ENCODE data around the gene HAGH. TPM values are rescaled to one million over a fixed set of nuclear protein-coding genes. Genes with fewer than 3 reads are reported as not detected.

The HAGH gene
- total RNA-seq, 1 experiment from 2014 or later = 48.1 TPM

DNA sequence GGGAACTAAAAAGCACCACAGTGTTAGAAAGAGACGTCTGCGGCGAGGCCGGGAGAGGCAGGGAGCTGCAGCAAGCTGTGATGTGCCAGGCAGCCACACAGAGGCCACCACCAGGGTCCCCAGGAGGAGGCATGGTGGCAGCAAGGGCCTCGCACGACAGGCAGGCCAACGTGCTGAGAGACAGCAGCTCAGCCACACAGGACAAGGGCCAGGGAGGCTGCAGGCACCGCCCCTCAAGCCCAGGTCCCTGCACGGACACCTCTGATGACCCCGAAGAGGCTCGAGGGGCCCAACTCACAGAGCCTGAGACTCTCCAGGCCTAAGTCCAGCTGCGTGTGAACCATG, 5.7 kb downstream of the HAGH start:
- Histone ChIP-seq H3K36me3 (ENCODE audit: control insufficient read depth, insufficient read depth, low read length) (peaks cover 1% of the 10 kb centered on the region; the same call in 1 of the 2 replicates), H3K4me1 (no peaks in the 10 kb centered on the region), H3K9me3 (no peaks in the 10 kb centered on the region), H3K4me3 (ENCODE audit: low read depth, low read length) (no peak overlapping the region), H3K27me3 (replicated peaks; ENCODE audit: control insufficient read depth, insufficient read depth, low read length) (no peaks in the 10 kb centered on the region)
- no peaks in the 10 kb centered on the region for H3K27me3 Mint-ChIP-seq (ENCODE audit: insufficient read depth, unreplicated experiment)
- H3K36me3 Mint-ChIP-seq (ENCODE audit: insufficient read depth, unreplicated experiment) = peaks cover 12% of the 10 kb centered on the region
- ChIA-PET CTCF (no interaction called here), POLR2A (no interaction called here)
- intact Hi-C loops (cut with micrococcal nuclease; ENCODE audit: unreplicated experiment) = loop anchor here (5.0 kb wide), 1 partner anchor 39 kb away; the partner anchor contains the start of genes NUBP2 and SPSB3
- no peaks in the 10 kb centered on the region for H3K9me3 Mint-ChIP-seq (ENCODE audit: unreplicated experiment)
- TF ChIP-seq, protein P1, sequence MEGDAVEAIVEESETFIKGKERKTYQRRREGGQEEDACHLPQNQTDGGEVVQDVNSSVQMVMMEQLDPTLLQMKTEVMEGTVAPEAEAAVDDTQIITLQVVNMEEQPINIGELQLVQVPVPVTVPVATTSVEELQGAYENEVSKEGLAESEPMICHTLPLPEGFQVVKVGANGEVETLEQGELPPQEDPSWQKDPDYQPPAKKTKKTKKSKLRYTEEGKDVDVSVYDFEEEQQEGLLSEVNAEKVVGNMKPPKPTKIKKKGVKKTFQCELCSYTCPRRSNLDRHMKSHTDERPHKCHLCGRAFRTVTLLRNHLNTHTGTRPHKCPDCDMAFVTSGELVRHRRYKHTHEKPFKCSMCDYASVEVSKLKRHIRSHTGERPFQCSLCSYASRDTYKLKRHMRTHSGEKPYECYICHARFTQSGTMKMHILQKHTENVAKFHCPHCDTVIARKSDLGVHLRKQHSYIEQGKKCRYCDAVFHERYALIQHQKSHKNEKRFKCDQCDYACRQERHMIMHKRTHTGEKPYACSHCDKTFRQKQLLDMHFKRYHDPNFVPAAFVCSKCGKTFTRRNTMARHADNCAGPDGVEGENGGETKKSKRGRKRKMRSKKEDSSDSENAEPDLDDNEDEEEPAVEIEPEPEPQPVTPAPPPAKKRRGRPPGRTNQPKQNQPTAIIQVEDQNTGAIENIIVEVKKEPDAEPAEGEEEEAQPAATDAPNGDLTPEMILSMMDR (IDR thresholded peaks at IDR 0.05; ENCODE audit: insufficient read depth in 1 of 2, low read depth in 1 of 2, low read length in 1 of 2, severe bottlenecking in 1 of 2, unreplicated experiment in 1 of 2) = no peak
- DNase-seq = no peak
- BruUV-seq (replicated peaks) = no TSS peak
- no peak overlapping the region for H3K27ac Mint-ChIP-seq (ENCODE audit: unreplicated experiment)
- H3K4me3 Mint-ChIP-seq (ENCODE audit: unreplicated experiment) = no peak overlapping the region
- H3K4me1 Mint-ChIP-seq (ENCODE audit: low read depth, unreplicated experiment) = no peaks in the 10 kb centered on the region

DNA sequence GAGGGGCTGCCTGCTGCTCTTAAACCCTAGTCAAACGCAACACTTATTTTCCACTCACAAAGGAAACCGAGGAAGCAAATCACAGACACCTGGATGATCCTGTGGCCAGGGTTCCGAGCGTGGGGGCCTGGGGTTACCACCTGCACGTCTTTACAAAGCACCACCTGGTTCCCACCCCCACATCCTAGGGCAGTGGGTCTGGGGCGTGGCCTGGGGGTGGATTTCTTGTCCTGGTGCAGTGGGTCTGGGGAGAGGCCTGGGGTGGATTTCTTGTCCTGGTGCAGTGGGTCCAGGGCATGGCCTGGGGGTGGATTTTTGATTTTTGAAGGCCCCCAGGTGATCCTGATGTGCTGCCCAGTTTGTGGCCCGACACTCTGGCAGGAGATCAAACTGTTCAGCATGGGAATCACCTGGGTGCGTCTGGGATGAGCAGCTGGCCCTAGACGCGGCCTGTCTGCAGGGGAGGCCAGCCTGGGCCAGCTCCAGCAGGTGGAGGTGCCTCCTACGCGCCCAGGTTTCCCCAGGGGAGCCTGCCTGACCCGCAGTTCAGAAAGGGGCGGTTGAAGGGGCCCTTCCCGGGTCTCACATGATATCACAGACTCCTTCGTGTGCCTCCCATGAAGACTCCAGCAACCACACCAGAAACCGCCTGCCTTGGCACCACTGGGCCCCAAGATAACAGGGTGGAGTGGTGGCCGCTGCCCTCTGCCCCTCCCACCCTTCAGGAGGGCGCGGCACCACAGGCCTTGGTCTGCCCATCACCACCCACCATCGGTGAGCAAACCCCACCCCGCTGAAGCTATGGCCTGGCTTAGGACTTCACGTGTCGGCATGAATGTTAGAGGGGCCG, 6.3 kb downstream of the HAGH start:
- Mint-ChIP-seq H3K27ac (ENCODE audit: unreplicated experiment) (no peak overlapping the region), H3K9me3 (ENCODE audit: unreplicated experiment) (no peaks in the 10 kb centered on the region), H3K36me3 (ENCODE audit: insufficient read depth, unreplicated experiment) (peaks cover 18% of the 10 kb centered on the region), H3K27me3 (ENCODE audit: insufficient read depth, unreplicated experiment) (no peaks in the 10 kb centered on the region), H3K4me3 (ENCODE audit: unreplicated experiment) (no peak overlapping the region), H3K4me1 (ENCODE audit: low read depth, unreplicated experiment) (no peaks in the 10 kb centered on the region)
- no peak for DNase-seq
- ChIA-PET CTCF (no interaction called here), POLR2A (no interaction called here)
- intact Hi-C loops (cut with micrococcal nuclease; ENCODE audit: unreplicated experiment) = loop anchor here (5.0 kb wide), 1 partner anchor 38 kb away; the partner anchor contains the start of genes NUBP2 and SPSB3
- TF ChIP-seq, protein P1 (IDR thresholded peaks at IDR 0.05; ENCODE audit: insufficient read depth in 1 of 2, low read depth in 1 of 2, low read length in 1 of 2, severe bottlenecking in 1 of 2, unreplicated experiment in 1 of 2) = no peak
- BruUV-seq (replicated peaks) = no TSS peak
- Histone ChIP-seq H3K9me3 (no peaks in the 10 kb centered on the region), H3K4me1 (no peaks in the 10 kb centered on the region), H3K27me3 (replicated peaks; ENCODE audit: control insufficient read depth, insufficient read depth, low read length) (no peaks in the 10 kb centered on the region), H3K36me3 (ENCODE audit: control insufficient read depth, insufficient read depth, low read length) (peaks cover 1% of the 10 kb centered on the region; the same call in 1 of the 2 replicates), H3K4me3 (ENCODE audit: low read depth, low read length) (no peak overlapping the region)

DNA sequence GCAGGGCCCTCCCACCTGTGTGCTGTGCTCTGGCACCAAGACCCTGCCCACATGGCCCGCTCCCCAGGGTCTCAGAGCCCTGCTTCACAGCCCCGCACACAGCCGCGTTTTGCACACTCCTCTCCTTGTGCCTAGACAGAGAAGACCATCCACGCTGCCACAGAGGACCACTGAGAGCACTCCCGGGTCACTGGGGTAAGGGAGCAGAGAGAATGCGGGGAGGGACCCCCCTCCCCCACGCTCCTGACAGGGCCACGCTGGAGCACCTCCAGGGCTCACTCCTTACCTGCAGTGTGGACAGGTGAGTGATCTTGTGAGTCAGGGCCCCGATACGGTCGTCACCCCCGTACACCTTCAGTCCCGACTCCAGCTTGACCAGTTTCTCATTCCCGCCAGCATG, 7.0 kb downstream of the HAGH start:
- no peaks in the 10 kb centered on the region for H3K4me1 Mint-ChIP-seq (ENCODE audit: low read depth, unreplicated experiment)
- H3K27me3 Mint-ChIP-seq (ENCODE audit: insufficient read depth, unreplicated experiment) = no peaks in the 10 kb centered on the region
- DNase-seq = no peak
- no peaks in the 10 kb centered on the region for H3K27me3 ChIP-seq (replicated peaks; ENCODE audit: control insufficient read depth, insufficient read depth, low read length)
- no peak overlapping the region for H3K4me3 ChIP-seq (ENCODE audit: low read depth, low read length)
- intact Hi-C loops (cut with micrococcal nuclease; ENCODE audit: unreplicated experiment) = loop anchor here (5.0 kb wide), 1 partner anchor 37 kb away; the partner anchor contains the start of genes NUBP2 and SPSB3
- H3K36me3 Mint-ChIP-seq (ENCODE audit: insufficient read depth, unreplicated experiment) = peaks cover 21% of the 10 kb centered on the region
- H3K9me3 ChIP-seq = no peaks in the 10 kb centered on the region
- peaks cover 1% of the 10 kb centered on the region; the same call in 1 of the 2 replicates for H3K36me3 ChIP-seq (ENCODE audit: control insufficient read depth, insufficient read depth, low read length)
- ChIA-PET CTCF (no interaction called here), POLR2A (no interaction called here)
- TF ChIP-seq, protein P1 (IDR thresholded peaks at IDR 0.05; ENCODE audit: insufficient read depth in 1 of 2, low read depth in 1 of 2, low read length in 1 of 2, severe bottlenecking in 1 of 2, unreplicated experiment in 1 of 2) = no peak
- no peaks in the 10 kb centered on the region for H3K9me3 Mint-ChIP-seq (ENCODE audit: unreplicated experiment)
- no peak overlapping the region for H3K27ac Mint-ChIP-seq (ENCODE audit: unreplicated experiment)
- no peaks in the 10 kb centered on the region for H3K4me1 ChIP-seq
- BruUV-seq (replicated peaks) = no TSS peak
- H3K4me3 Mint-ChIP-seq (ENCODE audit: unreplicated experiment) = no peak overlapping the region

All from Caco-2 (cell line).